HuH-7.5 (cell line): Measurements from ENCODE around the gene UACA.

Experiments used
- DNase-seq: peaks from one replicate; pipeline ENCODE4 v3.0.0; 2011; ENCODE audit warnings: low spot score

The UACA gene

DNA sequence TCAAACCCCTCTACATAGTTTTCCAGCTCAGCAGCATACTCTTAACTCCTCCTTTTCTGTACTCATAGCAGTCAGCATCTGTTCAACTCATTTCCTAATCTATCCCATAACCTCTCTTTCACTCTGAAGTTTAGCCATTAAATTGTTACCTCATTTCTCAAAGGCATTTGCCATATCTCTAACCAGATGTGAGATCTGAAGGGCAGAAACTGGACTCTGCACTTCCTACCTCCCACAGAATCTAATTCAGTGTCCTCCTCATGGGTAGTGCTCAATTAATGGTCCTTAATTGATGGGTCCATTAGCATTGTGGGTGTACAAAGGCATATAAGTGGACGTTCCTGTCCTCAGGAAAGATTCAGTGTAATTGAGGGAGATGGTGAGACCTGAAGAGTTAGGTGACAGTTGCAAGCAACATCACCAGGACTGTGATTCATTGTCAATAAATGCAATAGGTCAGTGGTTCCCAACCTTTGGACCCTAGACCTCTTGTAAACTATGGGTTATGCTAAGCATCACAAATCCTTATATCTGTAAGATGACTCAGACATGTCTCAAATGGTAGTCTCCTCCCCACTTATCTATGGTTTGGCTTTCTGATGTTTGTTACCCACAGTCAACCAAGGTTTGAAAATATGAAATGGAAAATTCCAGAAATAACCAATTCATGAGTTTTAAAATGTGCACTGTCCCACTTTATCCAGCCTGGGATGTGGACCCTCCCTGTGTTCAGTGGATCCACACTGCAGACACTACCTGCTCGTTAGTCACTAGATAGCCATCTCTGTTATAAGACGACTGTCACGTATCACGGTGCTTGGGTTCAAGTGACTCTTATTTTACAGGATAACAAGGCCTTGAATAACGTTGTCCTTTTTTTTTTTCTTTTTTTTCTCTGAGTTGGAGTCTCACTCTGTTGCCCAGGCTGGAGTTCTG is 25.0 kb upstream of the UACA start:
- peak; percentile 39 for DNase-seq

DNA sequence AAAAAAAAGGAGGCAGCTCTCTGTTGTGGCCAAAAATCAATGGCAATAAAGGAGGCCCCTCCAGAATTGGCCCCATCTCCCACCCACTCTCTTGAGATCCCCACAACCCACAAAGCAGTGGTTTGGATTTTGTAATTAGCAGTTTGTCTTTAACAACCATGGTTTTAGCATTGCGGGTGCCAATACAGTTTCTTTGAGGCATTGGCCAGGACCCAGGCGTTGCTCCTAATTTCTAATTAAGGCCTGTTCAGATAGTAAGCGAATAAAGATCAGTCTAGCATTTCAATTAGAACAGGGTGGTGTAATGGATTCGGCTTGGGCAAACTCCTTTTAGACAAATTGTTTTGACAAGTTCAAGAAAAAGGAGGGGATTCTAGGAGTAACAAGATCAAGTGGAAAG is 23.6 kb upstream of the UACA start:
- DNase-seq, result no peak

DNA sequence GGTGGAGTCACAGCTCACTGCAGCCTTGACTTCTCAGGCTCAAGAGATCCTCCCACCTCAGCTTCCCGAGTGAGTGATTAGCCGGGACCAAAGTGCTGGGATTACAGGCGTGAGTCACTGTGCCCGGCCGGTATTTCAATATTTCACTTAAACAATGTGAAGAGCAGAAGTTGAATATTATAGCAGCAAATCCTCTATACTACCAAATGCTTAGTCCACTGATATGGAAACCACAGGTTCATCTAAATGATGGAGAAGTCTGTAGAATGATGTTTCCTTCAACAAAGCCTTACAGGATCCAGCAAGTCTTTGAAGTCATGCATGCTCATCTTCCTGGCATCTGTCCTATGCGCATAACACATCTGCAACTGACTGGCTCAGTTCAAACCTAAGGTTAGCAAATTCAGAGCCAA is 20.3 kb upstream of the UACA start:
- no peak for DNase-seq

DNA sequence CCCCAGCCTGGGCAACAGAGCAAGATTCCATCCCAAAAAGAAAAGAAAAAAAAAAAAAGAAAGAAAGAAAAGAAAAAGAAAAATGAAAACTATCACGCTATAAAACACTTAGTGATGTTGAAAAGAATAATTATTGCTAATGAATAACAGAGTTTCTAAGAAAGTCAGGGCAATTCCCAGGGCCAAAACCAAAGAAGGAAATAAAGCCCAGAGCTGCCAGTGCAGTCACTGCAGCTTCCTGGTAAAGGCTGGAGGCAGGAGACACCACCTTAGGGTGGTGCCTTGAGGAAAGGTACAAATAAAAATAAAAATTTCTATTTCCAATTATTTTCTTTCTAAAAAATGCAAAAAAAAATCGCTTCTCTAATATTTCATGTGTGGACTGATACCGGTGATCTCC is 19.7 kb upstream of the UACA start:
- no peak for DNase-seq

DNA sequence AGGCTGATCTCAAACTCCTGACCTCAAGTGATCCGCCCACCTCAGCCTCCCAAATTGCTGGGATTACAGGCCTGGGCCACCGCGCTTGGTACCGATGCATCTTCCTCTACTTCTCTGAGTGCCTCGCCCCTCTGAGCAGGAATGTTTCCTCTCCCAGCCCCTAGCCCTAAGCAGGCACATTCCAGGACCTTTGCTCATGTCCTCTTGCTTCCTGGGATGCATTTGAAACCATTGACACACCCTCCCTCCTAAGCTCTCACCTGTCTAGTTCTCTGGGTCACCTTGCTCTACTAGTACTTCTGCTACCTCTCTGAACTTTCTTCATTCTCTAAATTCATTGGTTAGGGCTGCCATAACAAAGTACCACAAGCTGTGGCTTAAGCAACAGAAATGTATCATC is 17.9 kb upstream of the UACA start:
- no peak for DNase-seq

DNA sequence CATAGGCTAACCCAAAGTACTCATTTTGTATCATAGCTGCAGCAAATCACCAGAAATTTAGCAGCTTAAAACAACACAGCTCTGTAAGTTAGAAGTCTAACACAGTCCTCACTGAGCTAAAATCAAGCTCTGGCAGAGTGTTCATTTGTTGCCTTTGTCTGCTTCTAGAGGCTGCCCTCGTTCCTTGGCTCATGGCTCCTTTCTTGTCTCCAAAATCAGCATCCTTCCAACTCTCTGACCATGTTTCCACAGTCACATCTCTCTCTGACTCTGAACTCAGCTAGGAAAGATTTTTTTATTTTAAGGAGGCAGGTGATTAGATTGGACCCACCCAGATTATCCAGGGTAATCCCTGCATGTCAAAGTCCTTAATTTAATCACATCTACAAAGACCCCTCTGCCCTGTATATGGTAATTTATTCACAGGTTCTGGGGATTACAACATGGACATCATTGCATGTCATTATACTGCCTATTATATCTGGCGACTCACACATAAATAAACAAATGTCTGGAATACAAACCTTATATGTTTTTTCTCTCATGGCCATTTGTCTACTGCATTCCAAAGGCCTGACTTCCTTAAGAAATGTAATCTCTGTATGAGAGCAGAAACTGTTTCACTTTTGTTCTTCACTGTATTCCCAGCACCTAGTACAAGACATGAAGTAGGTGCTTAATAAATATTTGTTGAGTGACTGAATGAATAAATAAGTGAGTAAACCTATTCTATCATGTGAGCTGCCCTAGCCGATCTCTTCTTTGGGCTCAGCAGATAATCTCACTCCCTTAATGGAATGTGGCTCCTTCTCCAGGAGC is 15.1 kb upstream of the UACA start:
- no peak for DNase-seq

- DNase-seq, result no peak
These were observed 14.0 kb upstream of the UACA start for GRCh38 chr15:70777170-70777926.

DNA sequence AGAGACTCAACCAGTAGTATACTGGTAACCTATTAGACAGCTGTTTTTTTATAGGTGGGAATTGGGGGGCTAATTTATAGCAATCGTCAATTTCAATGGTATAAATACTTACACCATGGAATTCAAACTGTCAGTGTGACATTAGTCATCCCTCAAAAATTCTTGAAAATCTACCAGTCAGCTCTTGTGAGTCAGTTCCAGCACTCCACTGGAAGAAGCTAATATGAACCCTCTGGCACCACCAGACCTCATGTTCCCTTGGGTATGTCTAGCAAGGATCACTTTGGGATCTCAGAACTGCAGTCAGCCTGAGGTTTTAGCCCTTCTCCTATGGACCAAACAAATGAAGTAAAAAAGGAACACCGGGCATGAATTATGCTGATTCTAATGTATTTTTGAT is 11.8 kb upstream of the UACA start:
- DNase-seq, result no peak

GRCh38 chr15:70772402-70772801 is 9.0 kb upstream of the UACA start:
- DNase-seq, result no peak

DNA sequence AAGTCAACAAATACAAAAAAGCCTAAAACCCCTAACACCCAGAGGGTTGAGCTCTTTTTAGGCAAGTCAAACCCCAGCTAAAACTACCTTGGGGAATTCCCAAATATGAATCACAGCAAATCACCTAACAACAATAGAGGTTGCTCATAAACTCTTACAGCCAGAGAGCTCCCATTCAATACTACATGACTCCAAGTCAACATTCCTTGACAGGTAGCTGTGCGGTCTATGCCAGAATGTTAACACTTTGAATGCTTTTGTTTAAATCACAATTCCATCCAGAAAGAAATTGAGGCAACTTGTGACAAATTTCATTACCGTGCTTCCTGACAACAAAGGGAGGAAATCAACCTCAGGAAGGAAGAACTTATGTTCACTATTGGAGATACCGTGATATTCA is 7.5 kb upstream of the UACA start:
- no peak for DNase-seq

DNA sequence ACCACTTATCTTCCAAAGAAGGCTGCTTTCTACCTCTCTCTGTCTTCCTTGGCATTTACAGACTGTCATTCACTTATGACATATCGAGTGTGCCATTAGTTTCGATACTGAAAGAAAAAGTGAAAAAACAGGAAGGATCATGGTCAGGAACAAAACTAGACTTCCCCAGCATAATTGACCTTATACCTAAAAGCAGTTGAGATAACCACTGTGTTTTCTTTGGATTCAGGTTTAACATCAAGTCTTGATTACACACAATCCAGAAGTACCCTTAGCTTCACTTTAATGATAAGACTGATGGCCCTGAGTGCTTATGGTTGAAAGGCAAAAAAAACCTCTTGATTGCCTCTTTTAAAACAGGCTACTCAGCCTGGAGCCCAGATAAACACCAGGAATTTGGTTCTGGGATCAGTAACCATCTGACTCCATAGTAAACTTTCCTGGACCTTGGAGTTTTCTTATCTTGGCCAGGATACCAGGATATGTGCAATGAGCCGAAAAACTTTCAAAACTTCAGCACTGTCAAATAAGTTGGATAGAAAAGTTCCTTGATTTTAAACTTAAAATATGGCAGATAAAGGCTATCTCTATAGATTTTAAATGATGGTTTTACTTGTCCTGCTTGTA is 5.0 kb upstream of the UACA start:
- DNase-seq, result no peak

DNA sequence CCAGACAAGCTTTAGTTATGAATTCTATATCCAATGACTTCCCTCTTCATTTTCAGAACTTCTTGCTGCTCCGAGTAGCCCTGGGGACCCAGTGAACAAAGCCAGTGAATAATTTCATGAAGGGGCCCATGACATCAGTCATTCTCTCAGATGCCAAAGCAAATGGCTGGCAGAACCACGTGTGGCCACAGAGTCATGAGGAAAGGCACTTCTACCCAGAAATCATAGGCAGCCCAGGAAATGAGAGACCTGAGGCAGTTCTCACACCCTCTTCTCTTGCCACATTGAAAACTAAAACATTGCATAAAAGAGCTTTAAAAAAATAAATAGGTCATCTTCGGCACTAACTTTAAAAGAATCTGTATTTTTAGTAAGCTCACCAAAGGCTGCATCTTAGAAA is 4.3 kb upstream of the UACA start:
- DNase-seq, result no peak

- no peak for DNase-seq
These were observed 3.2 kb upstream of the UACA start for GRCh38 chr15:70766597-70766996.

DNA sequence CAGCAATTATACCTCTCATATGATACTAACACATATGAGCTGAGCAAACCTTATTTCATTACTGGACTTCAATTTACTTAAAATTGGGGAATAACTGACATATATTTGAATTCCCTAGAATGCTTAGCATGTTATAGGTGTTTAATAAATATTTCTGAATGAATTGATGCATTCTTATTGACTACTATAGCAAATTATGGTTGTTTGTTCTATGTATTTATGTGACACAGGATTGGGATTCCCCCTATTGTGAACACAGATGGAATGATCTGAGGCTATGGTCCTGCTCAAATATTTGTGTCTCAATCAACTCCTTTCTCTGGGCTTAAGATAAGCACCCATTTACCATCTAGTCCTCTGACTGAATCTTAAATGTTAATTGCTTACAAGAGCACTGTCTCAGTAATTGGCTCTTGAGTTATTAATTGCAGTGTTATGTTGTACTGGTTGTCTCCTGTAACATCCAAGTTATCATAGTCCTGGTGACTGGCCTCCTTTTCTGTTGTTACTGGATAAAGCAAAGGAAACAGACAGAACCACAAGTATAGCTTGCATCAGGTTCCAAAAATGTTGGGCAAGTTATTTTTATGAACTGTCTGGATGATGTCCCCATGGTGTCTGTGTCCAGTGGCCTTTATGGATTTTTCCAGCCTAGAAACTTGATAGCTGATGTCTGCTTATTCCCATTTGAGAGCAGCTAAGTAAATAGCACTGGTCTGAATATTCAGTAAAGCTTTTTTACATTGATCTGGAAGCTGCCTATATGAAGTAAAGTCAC is 2.3 kb upstream of the UACA start:
- no peak for DNase-seq

DNA sequence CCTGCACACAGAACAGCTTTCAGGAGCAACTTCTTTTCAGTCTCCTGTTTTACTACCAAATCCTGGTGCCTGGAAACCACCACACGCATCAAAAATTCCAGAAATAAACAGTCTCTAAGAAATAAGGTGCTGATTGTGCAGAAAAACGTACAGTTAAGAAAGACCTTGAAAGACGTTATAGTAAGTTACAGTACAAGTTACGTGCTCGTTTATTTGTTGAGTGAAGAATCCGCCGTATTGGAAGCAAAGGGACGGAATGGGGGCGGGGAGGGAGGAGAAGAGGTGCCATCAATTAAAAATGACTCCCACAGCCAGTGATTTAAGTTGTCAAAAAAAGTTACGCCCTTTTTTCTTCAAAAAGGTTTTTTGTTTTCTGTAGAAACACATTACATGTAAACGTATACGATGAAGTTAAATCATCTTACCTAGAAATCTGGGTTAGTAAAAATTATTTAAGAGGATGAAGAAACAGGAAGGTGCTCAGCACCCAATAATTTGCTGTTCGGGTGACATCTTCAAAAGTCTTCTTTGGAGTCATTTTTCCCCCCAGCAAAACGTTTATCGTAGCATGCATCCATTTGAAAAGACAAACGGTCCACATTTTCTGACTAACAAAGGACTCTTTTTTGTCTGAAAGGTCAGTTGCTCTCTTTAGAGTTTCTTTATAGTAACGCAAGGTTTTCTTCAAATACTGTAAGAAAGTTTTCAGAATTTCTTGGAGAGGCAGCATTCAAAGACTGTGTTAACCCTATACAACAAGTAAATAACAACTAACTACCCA is 782 bp upstream of the UACA start:
- DNase-seq, result no peak

DNA sequence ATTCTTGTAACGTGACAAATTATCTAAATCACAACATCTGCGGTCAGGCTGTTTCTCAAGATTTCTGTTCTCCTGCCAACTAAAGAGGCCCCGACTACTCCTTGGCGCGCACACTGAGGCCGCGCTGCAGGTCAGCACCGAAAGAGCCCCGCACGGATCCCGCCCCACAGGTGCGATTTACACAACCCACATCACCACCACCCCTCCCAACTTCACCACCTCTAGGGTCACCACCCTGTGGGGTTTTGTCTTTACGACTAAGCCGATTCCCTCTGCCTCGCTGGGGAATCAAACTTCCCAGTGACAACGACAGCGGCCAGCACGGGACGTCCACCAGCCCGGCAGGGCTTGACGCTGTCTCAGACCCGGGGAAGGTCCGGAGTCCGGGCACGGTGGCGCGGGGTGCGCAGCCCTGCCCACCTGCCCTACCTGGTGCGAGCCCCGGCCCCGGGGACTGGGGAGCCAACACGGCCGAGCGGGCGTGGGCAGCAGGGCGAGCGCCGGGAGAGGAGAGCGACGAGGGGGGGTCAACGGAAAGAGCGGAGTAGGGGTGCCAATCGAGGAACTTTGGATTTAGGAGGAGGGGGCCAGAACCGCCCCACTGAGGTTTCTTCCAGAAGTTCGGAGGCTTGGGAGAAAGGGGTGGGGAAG is 764 bp downstream of the UACA start:
- DNase-seq, result peak; percentile 40

DNA sequence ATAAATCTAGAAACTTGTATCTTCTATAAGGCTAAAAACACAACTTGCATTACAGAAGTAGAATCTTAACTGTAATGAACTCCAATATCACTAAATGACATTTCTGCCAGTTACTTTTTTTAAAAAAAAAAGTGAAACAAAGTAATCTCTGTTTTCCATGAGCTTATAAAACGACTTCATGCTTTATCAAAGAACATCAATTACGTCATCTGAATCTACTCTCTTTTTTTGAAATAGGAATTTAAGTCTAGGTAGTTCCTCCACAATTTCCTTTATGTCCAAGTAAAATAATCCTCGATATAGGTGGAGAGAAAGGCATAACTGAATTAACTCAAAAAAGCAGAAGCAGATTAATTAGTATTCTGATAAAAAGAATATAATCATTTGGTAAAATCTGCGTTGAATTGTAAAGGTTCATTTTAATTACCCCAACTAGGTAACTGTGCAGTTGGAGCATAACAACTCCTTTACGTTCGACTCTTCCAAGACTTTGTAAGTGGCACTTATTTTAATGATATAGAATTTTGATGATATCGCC is 1.4 kb downstream of the UACA start:
- no peak for DNase-seq

DNA sequence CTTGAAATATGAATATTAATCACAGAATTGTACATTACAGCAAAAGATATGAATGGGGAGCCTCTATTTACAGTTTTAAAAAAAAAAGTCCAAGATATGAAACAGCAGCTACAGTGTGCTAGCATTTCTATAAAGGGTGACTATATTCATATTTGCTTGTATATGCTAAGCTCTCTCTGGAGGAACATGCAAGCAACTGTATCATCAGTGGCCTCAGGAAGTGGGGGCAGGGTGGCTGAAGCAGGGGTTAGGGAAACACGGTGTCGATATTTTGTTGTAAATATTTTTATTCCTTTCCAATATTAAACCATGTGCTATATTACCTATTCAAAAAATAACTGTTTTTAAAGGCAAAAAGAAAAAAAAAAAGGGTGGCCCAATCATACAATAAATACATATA is 2.3 kb downstream of the UACA start:
- DNase-seq, result no peak

- DNase-seq, result no peak
These were observed 4.4 kb downstream of the UACA start for GRCh38 chr15:70758790-70759462.
